Measurements from ENCODE around the gene NLE1. TPM values are rescaled to one million over a fixed set of nuclear protein-coding genes. Genes with fewer than 3 reads are reported as not detected.
"Not testable (repeated sequence)": the region's sequence is repeated elsewhere in the genome, so short reads cannot be mapped to it uniquely, and the experiment has no call there.

NLE1 gene
- total and polyA plus RNA-seq, 8 donors: 6.2 to 208 (median 9.2) TPM; not detected in 1

DNA sequence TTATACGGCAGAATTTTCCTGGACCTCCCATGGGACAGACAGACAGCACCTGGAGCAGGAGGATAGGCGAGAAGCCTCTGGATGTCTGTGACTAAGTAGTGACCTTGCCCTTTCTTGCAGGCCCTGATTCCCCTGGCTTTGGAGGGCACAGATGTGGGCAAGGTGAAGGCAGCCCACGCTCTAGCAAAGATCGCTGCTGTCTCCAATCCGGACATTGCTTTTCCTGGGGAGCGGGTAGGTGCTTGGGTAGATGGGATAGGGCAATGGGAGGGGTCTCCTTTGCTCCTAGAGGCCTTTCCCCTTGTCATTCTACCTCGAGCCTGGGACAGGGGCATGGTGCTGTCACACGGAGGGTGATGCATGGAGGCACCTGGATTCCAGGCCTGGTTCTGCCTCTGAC, 34.8 kb upstream of the NLE1 start:
- Histone ChIP-seq H3K27me3 (no peaks in the 10 kb centered on the region), H3K4me3 (no peak overlapping the region), H3K9me3 (no peaks in the 10 kb centered on the region), H3K36me3 (no peaks in the 10 kb centered on the region), H3K27ac (no peak overlapping the region), H3K4me1 (no peaks in the 10 kb centered on the region)
- intact Hi-C loops (cut with DNase I; ENCODE audit: low total_unique reads): no loop called here
- DNase-seq: no peak
- 68 to 70% (median 69%) methylated on average over 8 of the region's 8 CpGs for WGBS, 5 donors
- TF ChIP-seq, protein P1, sequence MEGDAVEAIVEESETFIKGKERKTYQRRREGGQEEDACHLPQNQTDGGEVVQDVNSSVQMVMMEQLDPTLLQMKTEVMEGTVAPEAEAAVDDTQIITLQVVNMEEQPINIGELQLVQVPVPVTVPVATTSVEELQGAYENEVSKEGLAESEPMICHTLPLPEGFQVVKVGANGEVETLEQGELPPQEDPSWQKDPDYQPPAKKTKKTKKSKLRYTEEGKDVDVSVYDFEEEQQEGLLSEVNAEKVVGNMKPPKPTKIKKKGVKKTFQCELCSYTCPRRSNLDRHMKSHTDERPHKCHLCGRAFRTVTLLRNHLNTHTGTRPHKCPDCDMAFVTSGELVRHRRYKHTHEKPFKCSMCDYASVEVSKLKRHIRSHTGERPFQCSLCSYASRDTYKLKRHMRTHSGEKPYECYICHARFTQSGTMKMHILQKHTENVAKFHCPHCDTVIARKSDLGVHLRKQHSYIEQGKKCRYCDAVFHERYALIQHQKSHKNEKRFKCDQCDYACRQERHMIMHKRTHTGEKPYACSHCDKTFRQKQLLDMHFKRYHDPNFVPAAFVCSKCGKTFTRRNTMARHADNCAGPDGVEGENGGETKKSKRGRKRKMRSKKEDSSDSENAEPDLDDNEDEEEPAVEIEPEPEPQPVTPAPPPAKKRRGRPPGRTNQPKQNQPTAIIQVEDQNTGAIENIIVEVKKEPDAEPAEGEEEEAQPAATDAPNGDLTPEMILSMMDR (IDR thresholded peaks at IDR 0.05): no peak
- no peak for TF ChIP-seq POLR2AphosphoS5 (IDR thresholded peaks at IDR 0.05)
- no peak for TF ChIP-seq EP300 (IDR thresholded peaks at IDR 0.05)
- no peak for TF ChIP-seq POLR2A (IDR thresholded peaks at IDR 0.05)

DNA sequence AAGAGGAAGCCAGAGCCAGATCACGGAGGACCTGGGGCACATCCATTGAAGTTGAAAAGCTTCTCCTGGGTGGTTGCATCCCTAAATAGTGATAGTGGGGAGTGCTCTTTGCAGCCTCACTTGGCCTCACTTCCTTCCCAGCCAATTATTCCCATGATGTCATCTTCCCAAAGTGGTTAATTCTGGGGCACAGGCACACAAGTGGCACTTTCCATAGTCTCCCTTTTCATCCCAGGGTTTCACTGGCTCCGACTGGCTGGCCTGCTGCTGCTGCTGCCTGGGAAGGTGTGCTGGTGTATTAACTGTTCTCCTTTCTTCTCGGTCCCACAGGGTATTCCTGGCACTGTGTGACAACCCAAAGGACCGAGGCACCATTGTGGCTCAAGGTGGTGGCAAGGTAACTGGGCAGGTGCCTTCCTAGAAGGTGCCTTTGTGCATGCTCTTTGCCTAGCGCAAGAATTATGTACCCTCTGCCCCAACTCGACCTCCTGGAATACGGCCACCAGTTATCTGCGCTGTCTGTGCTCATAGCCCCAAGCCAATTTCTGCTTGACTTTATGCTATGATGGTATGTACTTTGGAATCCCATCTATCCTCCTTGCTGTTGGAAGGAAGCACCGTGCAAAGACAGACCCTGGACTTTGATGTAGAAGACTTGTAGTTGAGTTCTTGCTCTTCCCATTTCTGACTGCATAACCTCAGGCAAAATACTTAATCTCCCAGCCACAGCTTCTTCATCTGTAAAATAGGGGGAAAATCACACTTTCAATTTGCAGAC, 33.7 kb upstream of the NLE1 start:
- Histone ChIP-seq H3K4me3 (no peak overlapping the region), H3K27ac (no peak overlapping the region), H3K9me3 (no peaks in the 10 kb centered on the region), H3K27me3 (no peaks in the 10 kb centered on the region), H3K4me1 (no peaks in the 10 kb centered on the region), H3K36me3 (no peaks in the 10 kb centered on the region)
- TF ChIP-seq POLR2AphosphoS5 (IDR thresholded peaks at IDR 0.05) (no peak), EP300 (IDR thresholded peaks at IDR 0.05) (no peak), POLR2A (IDR thresholded peaks at IDR 0.05) (no peak)
- TF ChIP-seq, protein P1 (IDR thresholded peaks at IDR 0.05): no peak
- WGBS, 5 donors: 78 to 88% (median 83%) methylated on average over 9 of the region's 9 CpGs
- intact Hi-C loops (cut with DNase I; ENCODE audit: low total_unique reads): no loop called here
- no peak for DNase-seq

DNA sequence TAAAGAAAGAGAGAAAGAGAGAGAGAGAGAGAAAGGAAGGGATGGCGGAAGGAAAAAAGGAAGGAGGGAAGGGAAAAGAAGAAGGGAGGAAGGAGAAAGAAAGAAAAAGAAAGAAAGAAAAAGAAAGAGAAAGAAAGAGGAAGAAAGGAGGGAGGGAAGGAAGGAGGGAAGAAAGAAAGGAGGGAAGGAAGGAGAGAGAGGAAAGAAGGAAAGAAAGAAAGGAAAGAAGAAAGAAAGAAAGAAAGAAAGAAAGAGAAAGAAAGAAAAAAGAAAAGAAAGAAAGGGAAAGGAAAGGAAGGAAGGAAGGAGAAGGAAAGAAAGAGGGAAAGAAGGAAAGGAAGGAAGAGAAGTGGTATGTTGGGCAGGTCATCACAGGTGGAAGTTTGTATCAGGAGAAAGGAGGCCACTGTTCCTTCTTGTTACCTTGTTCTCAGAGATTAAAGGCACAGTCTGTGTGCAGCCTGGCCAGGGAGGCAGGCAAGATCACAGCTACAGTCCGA, 32.8 kb upstream of the NLE1 start:
- H3K9me3 ChIP-seq: no peaks in the 10 kb centered on the region
- whole genome bisulfite sequencing, 5 donors: 77 to 86% (median 82%) methylated on average over 2 of the region's 2 CpGs
- TF ChIP-seq, protein P1 (IDR thresholded peaks at IDR 0.05): no peak
- TF ChIP-seq POLR2A (IDR thresholded peaks at IDR 0.05) (no peak), EP300 (IDR thresholded peaks at IDR 0.05) (no peak), POLR2AphosphoS5 (IDR thresholded peaks at IDR 0.05) (no peak)
- H3K4me3 ChIP-seq: no peak overlapping the region
- no peak for DNase-seq
- H3K27me3 ChIP-seq: peaks cover 0 to 2% (median 0%) of the 10 kb centered on the region in 3 donors
- no peak overlapping the region for H3K27ac ChIP-seq
- no peaks in the 10 kb centered on the region for H3K36me3 ChIP-seq
- no peaks in the 10 kb centered on the region for H3K4me1 ChIP-seq
- intact Hi-C loops (cut with DNase I; ENCODE audit: low total_unique reads): loop anchor here (5.0 kb wide), 1 partner anchor 357 kb away; no protein-coding TSS in a partner anchor

DNA sequence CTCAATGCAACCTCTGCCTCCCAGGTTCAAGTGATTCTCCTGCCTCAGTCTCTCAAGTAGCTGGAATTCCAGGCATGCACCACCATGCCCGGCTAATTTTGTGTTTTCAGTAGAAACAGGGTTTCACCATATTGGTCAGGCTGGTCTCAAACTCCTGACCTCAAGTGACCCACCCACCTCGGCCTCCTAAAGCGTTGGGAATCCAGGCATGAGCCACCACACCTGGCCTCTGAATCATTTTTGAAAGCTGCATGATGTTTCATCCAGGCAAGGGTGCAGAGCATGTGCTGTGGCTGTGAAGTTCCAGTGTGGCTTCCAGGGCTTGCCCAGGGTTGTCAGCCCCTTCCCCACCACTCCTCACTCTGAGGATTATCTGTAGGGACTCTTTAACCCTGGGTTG, 30.2 kb upstream of the NLE1 start:
- H3K9me3 ChIP-seq, H3K4me1 ChIP-seq, H3K27ac ChIP-seq, H3K4me3 ChIP-seq, DNase-seq, H3K27me3 ChIP-seq, H3K36me3 ChIP-seq: not testable (repeated sequence)
- WGBS, 5 donors: 80 to 95% (median 83%) methylated on average over 3 of the region's 3 CpGs
- intact Hi-C loops (cut with DNase I; ENCODE audit: low total_unique reads): loop anchor here (5.0 kb wide), 1 partner anchor 360 kb away; no protein-coding TSS in a partner anchor

DNA sequence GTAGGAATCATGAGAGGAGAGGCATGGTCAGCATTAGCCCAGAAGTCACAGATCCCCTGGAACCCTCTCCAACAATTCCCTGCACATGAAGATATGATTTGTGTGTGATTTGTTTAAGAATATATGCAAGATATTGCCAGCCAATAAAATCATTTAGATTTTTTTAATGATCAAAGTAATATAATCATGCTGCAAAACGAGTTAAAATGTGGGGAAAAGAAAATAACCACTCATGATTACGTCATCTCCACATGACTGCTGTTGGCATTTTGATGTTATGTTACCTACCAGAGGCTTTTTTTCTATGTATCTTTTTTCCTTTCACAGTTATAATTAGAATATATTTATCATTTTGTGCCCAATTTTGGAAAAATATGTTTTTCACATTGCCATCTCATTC, 29.7 kb upstream of the NLE1 start:
- Histone ChIP-seq H3K4me3 (no peak overlapping the region), H3K27me3 (peaks cover 0 to 6% (median 0%) of the 10 kb centered on the region in 3 donors), H3K36me3 (no peaks in the 10 kb centered on the region), H3K27ac (no peak overlapping the region), H3K4me1 (no peaks in the 10 kb centered on the region), H3K9me3 (no peaks in the 10 kb centered on the region)
- no peak for DNase-seq
- 33 to 46% (median 42%) methylated on average over 2 of the region's 2 CpGs for WGBS, 5 donors
- no peak for TF ChIP-seq EP300 (IDR thresholded peaks at IDR 0.05)
- TF ChIP-seq, protein P1 (IDR thresholded peaks at IDR 0.05): no peak
- TF ChIP-seq POLR2AphosphoS5 (IDR thresholded peaks at IDR 0.05): no peak
- no peak for TF ChIP-seq POLR2A (IDR thresholded peaks at IDR 0.05)
- intact Hi-C loops (cut with DNase I; ENCODE audit: low total_unique reads): loop anchor here (5.0 kb wide), 1 partner anchor 360 kb away; no protein-coding TSS in a partner anchor
